HS-27A (cell line): ENCODE data around the gene RFXAP.
A peak's percentile ranks its signal among the peaks of the same experiment; 100 is the strongest.
"Not testable (repeated sequence)": the region's sequence is repeated elsewhere in the genome, so short reads cannot be mapped to it uniquely, and the experiment has no call there.

Source experiments
- DNase-seq: peaks from one replicate; pipeline ENCODE4 v3.0.0-alpha.2; 2012; ENCODE audit warnings: low read depth, missing footprints

The RFXAP gene

GRCh38 chr13:36818804-36819738, at the start of gene RFXAP:
Gene RFXAP, plus strand, starts transcription at chr13:36819222. Its CDS starts 136 bp downstream, at chr13:36819358.
- DNase-seq = peak; percentile 35

- no peak for DNase-seq
Measured at GRCh38 chr13:36769545-36769944, 49.5 kb upstream of the RFXAP start.

- no peak for DNase-seq
Measured at GRCh38 chr13:36770741-36771140, 48.3 kb upstream of the RFXAP start.

GRCh38 chr13:36772853-36773252, 46.2 kb upstream of the RFXAP start:
- no peak for DNase-seq

- DNase-seq = no peak
Measured at GRCh38 chr13:36774931-36775330, 44.1 kb upstream of the RFXAP start.

- no peak for DNase-seq
Measured at GRCh38 chr13:36776175-36776574, 42.8 kb upstream of the RFXAP start.

GRCh38 chr13:36778083-36778671, 40.8 kb upstream of the RFXAP start:
- DNase-seq = peak; percentile 12

GRCh38 chr13:36783890-36784289, 35.1 kb upstream of the RFXAP start:
- no peak for DNase-seq

- DNase-seq = not testable (repeated sequence)
Measured at GRCh38 chr13:36786175-36786574, 32.8 kb upstream of the RFXAP start.

- DNase-seq = no peak
Measured at GRCh38 chr13:36787181-36787580, 31.8 kb upstream of the RFXAP start.

GRCh38 chr13:36788276-36788675, 30.7 kb upstream of the RFXAP start:
- DNase-seq = peak; percentile 7

- no peak for DNase-seq
Measured at GRCh38 chr13:36789061-36789460, 30.0 kb upstream of the RFXAP start.

- no peak for DNase-seq
Measured at GRCh38 chr13:36789730-36790129, 29.3 kb upstream of the RFXAP start.

- no peak for DNase-seq
Measured at GRCh38 chr13:36794706-36795105, 24.3 kb upstream of the RFXAP start.

- DNase-seq = no peak
Measured at GRCh38 chr13:36795463-36795862, 23.6 kb upstream of the RFXAP start.

- no peak for DNase-seq
Measured at GRCh38 chr13:36796052-36796451, 23.0 kb upstream of the RFXAP start.

- DNase-seq = no peak
Measured at GRCh38 chr13:36801035-36801434, 18.0 kb upstream of the RFXAP start.

GRCh38 chr13:36804588-36804987, 14.4 kb upstream of the RFXAP start:
- DNase-seq = no peak

- DNase-seq = no peak
Measured at GRCh38 chr13:36806102-36806501, 12.9 kb upstream of the RFXAP start.

GRCh38 chr13:36807616-36808015, 11.4 kb upstream of the RFXAP start:
- no peak for DNase-seq

- no peak for DNase-seq
Measured at GRCh38 chr13:36813225-36813624, 5.8 kb upstream of the RFXAP start.

- DNase-seq = no peak
Measured at GRCh38 chr13:36814465-36814864, 4.6 kb upstream of the RFXAP start.

- DNase-seq = no peak
Measured at GRCh38 chr13:36815062-36815461, 4.0 kb upstream of the RFXAP start.
